Right lobe of liver (tissue), 4 donors: ENCODE results near the gene TSPAN14.

ENCODE experiments used
- POLR2A ChIP-seq: fragments of 450-650 bp; IDR thresholded peaks from one replicate; pipeline ENCODE4 v1.6.1; 2017; ENCODE audit warnings: antibody characterized with exemption, mild to moderate bottlenecking
- TF ChIP-seq, protein P1 (sequence below), 4 donors: fragments of 200-600 bp in 3 of 4; fragments of 450-650 bp in 1 of 4; IDR thresholded peaks; one replicate each; pipeline versions ENCODE4 v1.5.1 to v1.8.0; 2016 to 2022; ENCODE audit warnings: antibody characterized with exemption in 4 of 4, mild to moderate bottlenecking in 2 of 4
- donor health status: DM: no; HTN: no; CAD: no.
- donor health status: DM: no; HTN: no; CAD: no.
- donor health status: DM: no; HTN: yes; CAD: no.

DNA sequence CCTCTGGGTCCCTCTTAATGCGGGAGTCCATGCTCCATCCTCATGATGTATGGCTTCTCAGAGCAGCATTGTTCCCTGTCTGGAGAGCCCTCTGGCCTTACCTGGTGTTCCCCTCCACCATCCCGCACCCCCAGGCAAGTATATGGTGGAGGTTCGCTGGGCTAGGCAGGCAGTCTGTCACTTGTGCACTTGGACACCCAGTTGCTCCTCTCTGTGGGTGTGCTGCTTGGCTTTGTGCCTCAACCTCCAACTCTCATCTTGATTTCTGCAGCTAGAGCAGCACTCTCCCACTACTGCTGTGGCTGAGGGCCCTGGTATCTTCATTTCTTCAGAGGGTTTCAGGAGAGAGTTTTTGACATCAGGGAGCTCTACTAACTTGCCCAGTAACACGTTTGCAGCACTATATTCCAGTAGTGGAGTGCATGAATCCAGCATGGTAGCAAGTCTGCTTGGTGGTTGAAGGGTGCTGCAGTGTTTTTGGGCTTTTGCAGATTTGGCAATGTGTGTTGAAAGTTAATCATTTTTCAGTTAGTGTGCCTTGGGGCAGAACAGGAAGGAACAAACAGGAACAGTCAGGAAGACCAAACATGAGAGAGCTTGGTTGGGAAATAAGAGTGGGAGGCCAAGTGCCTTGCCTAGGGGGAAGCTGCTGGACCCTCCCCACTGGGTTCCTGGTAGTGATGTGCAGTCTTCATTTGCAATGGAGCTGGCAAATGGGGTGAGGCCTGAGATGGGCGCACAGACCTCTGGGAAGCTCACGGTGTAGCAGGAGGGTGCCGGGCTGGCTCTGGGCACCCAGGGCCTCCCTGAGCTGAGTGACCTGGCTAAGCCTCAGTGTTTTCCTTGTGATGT lies 37.4 kb downstream of the TSPAN14 start:
- peak; percentile 45 for TF ChIP-seq POLR2A
- TF ChIP-seq, protein P1, sequence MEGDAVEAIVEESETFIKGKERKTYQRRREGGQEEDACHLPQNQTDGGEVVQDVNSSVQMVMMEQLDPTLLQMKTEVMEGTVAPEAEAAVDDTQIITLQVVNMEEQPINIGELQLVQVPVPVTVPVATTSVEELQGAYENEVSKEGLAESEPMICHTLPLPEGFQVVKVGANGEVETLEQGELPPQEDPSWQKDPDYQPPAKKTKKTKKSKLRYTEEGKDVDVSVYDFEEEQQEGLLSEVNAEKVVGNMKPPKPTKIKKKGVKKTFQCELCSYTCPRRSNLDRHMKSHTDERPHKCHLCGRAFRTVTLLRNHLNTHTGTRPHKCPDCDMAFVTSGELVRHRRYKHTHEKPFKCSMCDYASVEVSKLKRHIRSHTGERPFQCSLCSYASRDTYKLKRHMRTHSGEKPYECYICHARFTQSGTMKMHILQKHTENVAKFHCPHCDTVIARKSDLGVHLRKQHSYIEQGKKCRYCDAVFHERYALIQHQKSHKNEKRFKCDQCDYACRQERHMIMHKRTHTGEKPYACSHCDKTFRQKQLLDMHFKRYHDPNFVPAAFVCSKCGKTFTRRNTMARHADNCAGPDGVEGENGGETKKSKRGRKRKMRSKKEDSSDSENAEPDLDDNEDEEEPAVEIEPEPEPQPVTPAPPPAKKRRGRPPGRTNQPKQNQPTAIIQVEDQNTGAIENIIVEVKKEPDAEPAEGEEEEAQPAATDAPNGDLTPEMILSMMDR (IDR thresholded peaks at IDR 0.05), result no peak
